ENCODE results near the gene TRPC4.
"Not testable (repeated sequence)": the region's sequence is repeated elsewhere in the genome, so short reads cannot be mapped to it uniquely, and the experiment has no call there.

TRPC4 gene

DNA sequence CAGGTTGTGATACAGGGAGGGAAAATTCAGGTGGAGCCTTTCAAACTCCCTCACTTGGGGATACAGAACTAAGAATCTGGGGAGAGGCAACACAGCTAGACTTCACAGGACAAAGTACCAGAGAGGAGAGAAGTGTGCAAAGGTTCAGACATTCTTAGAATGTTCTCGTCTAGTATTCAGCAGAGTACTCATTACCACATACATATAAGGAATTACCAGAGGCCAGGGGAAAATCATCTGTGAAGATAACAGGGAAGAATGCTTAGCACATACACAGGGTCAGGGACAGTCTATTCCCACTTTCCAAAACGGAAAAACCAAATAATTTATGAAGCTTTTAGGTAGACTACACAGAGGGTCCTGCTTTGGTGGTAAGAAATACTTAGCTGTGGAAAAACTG lies 58.1 kb downstream of the TRPC4 start:
- no peak for DNase-seq (ENCODE audit: low read depth in 1 of 2, low spot score in 1 of 2)
- Histone ChIP-seq H3K4me3 (replicated peaks; ENCODE audit: insufficient read depth, low read length) (no peak overlapping the region), H3K27me3 (ENCODE audit: insufficient read depth, poor library complexity, severe bottlenecking) (no peaks in the 10 kb centered on the region), H3K27ac (replicated peaks) (no peak overlapping the region)
- TF ChIP-seq GABPA (IDR thresholded peaks at IDR 0.05; ENCODE audit: low read depth) (no peak), POLR2AphosphoS5 (IDR thresholded peaks at IDR 0.05; ENCODE audit: low read depth) (no peak), SPI1 (IDR thresholded peaks at IDR 0.05; ENCODE audit: borderline replicate concordance, low read depth) (no peak)
- TF ChIP-seq, protein P1, sequence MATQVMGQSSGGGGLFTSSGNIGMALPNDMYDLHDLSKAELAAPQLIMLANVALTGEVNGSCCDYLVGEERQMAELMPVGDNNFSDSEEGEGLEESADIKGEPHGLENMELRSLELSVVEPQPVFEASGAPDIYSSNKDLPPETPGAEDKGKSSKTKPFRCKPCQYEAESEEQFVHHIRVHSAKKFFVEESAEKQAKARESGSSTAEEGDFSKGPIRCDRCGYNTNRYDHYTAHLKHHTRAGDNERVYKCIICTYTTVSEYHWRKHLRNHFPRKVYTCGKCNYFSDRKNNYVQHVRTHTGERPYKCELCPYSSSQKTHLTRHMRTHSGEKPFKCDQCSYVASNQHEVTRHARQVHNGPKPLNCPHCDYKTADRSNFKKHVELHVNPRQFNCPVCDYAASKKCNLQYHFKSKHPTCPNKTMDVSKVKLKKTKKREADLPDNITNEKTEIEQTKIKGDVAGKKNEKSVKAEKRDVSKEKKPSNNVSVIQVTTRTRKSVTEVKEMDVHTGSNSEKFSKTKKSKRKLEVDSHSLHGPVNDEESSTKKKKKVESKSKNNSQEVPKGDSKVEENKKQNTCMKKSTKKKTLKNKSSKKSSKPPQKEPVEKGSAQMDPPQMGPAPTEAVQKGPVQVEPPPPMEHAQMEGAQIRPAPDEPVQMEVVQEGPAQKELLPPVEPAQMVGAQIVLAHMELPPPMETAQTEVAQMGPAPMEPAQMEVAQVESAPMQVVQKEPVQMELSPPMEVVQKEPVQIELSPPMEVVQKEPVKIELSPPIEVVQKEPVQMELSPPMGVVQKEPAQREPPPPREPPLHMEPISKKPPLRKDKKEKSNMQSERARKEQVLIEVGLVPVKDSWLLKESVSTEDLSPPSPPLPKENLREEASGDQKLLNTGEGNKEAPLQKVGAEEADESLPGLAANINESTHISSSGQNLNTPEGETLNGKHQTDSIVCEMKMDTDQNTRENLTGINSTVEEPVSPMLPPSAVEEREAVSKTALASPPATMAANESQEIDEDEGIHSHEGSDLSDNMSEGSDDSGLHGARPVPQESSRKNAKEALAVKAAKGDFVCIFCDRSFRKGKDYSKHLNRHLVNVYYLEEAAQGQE (IDR thresholded peaks at IDR 0.05; ENCODE audit: insufficient replicate concordance, low read depth), result no peak
- TF ChIP-seq, protein P2, sequence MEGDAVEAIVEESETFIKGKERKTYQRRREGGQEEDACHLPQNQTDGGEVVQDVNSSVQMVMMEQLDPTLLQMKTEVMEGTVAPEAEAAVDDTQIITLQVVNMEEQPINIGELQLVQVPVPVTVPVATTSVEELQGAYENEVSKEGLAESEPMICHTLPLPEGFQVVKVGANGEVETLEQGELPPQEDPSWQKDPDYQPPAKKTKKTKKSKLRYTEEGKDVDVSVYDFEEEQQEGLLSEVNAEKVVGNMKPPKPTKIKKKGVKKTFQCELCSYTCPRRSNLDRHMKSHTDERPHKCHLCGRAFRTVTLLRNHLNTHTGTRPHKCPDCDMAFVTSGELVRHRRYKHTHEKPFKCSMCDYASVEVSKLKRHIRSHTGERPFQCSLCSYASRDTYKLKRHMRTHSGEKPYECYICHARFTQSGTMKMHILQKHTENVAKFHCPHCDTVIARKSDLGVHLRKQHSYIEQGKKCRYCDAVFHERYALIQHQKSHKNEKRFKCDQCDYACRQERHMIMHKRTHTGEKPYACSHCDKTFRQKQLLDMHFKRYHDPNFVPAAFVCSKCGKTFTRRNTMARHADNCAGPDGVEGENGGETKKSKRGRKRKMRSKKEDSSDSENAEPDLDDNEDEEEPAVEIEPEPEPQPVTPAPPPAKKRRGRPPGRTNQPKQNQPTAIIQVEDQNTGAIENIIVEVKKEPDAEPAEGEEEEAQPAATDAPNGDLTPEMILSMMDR (IDR thresholded peaks at IDR 0.05; ENCODE audit: insufficient read depth, low read length), result no peak

DNA sequence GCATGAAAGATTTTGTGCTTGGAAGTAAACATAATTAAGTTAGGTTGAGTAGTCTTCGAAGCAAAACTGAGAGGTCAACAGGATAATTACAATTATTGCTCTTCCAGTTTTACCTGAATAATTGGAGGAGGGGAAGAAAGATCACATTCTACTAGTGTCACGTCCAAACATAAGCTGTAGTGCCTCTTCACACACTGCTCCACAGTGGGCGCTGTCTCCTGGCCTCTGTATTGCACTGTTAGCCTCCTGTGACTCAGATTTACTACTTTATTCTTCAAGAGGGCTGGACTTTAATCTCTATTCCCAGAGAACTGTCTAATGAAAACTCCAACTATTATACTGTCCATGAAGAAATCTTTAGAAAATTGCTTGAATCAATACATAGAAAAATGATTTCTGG lies 62.9 kb downstream of the TRPC4 start:
- no peak for DNase-seq (ENCODE audit: low read depth in 1 of 2, low spot score in 1 of 2)
- no peak overlapping the region for H3K4me3 ChIP-seq (replicated peaks; ENCODE audit: insufficient read depth, low read length)

DNA sequence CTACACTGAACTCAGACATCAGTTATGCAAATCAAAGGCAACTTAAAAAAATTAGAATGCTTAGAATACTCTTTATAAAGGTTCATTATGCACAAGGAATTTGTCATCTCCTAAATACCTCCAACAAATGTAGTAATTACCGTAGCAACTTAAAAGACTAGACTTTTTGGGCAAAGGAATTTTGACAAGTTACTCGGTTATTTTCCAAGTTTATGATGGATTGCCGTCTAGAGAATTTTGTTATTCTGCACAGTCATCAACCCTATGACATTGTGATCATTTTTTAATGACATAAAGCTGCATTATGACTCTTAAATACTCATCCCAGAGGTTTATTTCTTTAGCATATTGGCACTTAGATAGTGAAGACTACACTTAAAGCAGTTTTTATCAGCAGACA lies 71.9 kb downstream of the TRPC4 start:
- no peak for DNase-seq (ENCODE audit: low read depth in 1 of 2, low spot score in 1 of 2)
- no peaks in the 10 kb centered on the region for H3K27me3 ChIP-seq (ENCODE audit: insufficient read depth, poor library complexity, severe bottlenecking)
- no peak for TF ChIP-seq GABPA (IDR thresholded peaks at IDR 0.05; ENCODE audit: low read depth)
- no peak overlapping the region for H3K27ac ChIP-seq (replicated peaks)
- H3K4me3 ChIP-seq (replicated peaks; ENCODE audit: insufficient read depth, low read length), result no peak overlapping the region

More for the DNA sequence above, 62.9 kb downstream of the TRPC4 start:
- Histone ChIP-seq H3K27ac (replicated peaks) (no peak overlapping the region), H3K27me3 (ENCODE audit: insufficient read depth, poor library complexity, severe bottlenecking) (no peaks in the 10 kb centered on the region)
- TF ChIP-seq POLR2AphosphoS5 (IDR thresholded peaks at IDR 0.05; ENCODE audit: low read depth) (no peak), GABPA (IDR thresholded peaks at IDR 0.05; ENCODE audit: low read depth) (no peak), SPI1 (IDR thresholded peaks at IDR 0.05; ENCODE audit: borderline replicate concordance, low read depth) (no peak)
- TF ChIP-seq, protein P2 (IDR thresholded peaks at IDR 0.05; ENCODE audit: insufficient read depth, low read length), result no peak
- TF ChIP-seq, protein P1 (IDR thresholded peaks at IDR 0.05; ENCODE audit: insufficient replicate concordance, low read depth), result no peak

DNA sequence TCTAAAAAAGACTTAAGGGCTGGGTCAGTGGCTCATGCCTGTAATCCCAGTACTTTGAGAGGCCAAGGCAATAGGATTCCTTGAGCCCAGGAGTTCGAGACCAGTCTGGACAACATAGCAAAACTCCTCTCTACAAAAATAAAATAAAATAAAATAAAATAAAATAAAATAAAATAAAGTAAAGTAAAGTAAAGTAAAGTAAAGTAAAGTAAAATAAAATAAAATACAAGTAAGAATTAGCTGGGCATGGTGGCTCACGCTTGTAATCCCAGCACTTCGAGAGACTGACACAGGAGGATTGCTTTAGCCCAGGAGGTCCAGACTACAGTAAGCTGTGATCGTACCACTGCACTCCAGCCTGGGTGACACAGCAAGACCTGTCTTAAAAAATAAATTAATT lies 72.8 kb downstream of the TRPC4 start:
- DNase-seq (ENCODE audit: low read depth in 1 of 2, low spot score in 1 of 2); H3K27me3 ChIP-seq (ENCODE audit: insufficient read depth, poor library complexity, severe bottlenecking); H3K4me3 ChIP-seq (replicated peaks; ENCODE audit: insufficient read depth, low read length); H3K27ac ChIP-seq (replicated peaks): not testable (repeated sequence)

DNA sequence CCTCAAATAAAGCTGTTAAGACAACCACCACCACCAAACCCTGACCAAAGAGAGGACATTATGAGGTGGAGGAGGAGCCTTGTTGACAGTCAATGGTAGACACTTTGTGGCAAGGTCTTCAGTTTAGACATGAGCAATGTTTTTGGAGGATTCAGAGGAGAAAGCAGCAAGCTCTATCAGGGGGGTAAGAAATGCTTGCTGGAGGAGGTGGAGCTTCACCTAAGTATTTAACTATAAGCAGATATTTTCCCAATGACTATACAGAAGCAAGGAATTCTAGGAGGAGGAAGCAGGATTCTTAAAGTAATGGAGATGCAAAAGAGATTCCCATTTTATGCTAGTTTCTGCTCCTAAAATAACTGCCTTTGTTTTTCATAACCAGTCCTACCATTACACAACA lies 74.2 kb downstream of the TRPC4 start:
- no peak overlapping the region for H3K4me3 ChIP-seq (replicated peaks; ENCODE audit: insufficient read depth, low read length)
- TF ChIP-seq GABPA (IDR thresholded peaks at IDR 0.05; ENCODE audit: low read depth), result no peak
- DNase-seq (ENCODE audit: low read depth in 1 of 2, low spot score in 1 of 2), result no peak
- no peaks in the 10 kb centered on the region for H3K27me3 ChIP-seq (ENCODE audit: insufficient read depth, poor library complexity, severe bottlenecking)
- no peak overlapping the region for H3K27ac ChIP-seq (replicated peaks)
